GM19240 (cell line): ENCODE data around the gene TNS3.

Experiments
- DNase-seq: peaks from one replicate; pipeline ENCODE4 v3.0.0; 2011; ENCODE audit warnings: low spot score; ENCODE audit not compliant: insufficient read length

Gene TNS3

DNA sequence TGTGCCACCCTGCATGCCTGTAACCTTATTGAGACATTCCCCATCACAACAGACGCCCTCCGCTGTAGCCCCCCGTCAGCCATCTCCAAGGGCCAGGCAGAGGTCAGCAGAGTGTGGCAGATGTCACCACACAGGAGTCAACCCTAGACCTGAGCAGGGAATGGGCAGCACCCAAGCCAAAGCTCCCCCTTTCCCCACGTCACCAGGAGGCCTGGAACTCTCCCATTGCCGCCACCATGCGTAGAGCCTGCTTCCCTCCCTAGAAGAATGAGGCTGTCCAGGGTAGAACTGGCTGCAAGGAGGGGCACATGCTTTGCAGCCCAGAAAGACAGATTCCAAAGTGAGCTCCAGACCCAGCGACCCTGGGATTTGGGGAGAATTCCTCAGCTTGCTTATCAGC lies 342.9 kb downstream of the TNS3 start:
- DNase-seq = no peak

DNA sequence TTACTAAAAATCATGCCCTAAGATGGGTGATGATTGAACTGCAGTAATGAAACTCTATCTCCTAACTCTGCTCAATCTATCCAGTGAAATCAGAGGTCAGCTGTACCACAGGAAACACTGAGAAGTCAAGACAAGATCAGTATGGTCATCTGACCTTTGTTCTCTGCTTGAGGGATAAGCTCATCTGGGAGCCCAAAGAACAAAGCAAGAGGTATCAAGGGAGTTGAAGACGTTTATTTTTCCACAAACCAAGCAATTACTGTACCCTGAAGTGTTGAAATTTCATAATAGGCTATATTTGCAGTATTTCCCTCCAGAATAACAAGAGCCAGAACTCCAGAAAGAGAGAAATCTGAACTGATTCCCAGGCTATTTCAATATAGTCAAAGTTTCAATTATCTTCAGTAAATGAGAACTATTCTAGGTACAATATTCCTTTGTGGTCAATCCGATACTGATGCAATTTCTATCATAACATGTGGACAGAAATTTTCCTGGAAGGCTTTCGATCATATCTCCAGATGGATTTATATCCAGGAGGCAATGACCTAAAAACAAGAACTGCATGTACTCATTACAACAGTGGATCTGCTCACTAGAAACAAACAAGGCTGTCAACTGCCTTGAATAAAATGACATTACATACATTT lies 345.3 kb downstream of the TNS3 start:
- no peak for DNase-seq

DNA sequence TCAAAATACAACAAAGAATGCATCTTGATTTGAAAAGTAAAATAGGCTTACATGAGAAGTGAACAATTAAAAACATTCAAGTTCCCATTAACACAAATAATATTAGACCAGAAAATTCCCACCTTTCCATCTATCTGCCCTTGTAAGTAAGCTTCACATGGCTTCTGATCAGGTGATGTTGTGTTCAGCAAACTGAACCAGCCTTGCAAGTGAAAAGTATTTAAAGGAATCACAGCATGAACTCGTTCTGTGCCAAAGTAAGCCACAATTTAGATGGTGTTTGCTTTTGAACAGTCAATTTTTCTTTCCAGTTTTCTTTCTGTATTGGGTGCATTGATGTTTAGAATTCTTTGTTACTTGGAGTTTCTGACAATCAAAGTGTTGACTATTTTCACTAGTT lies 347.9 kb downstream of the TNS3 start:
- no peak for DNase-seq

- no peak for DNase-seq
Measured at GRCh38 chr7:47232751-47233412, 349.0 kb downstream of the TNS3 start.

GRCh38 chr7:47231627-47232026 lies 350.3 kb downstream of the TNS3 start:
- DNase-seq = no peak

DNA sequence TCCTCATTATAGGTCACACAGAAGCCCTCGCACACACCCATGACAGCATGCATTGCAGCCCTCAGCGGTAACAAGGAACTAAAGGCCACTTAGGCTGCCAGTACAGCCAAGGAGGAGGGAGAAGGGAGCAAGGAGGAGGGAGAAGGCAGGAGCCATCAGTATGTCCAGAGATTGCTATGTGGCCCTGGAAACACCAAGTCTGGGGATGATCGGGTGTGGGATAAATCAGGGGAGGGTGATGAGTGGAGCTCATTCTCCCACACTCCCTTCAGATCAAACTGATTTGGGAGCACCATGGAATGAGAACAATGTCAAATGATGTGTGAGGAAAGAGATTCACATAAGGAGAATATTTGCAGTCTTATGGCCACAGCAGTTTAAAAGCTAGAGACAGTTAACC lies 350.9 kb downstream of the TNS3 start:
- no peak for DNase-seq

DNA sequence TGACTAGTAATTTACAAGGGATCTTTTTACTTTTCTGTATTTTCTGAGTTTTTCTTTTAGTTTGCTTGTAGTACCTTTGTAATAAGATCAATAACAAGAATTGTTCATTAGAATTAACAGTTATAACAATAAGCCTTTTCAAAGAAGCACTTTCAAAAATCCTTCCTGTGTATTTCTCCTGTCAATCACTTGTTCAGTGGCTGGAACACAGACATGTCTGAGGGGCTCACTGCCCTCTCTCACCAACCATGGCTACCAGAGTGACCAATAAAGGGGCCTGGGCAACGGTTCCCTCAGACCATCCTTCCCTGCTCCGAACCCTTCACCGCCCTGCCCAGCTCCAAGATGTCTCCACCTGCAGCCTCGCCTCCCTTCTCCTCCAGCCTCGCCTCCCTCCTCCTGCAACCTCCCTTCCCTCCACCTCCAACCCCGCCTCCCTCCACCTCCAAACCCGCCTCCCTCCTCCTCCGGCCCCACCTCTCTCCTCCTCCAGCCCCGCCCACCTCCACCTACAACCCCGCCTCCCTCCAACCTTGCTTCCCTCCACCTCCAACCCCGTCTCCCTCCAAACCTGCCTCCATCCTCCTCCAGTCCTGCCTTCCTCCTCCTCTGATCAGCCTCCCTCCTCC lies 353.4 kb downstream of the TNS3 start:
- no peak for DNase-seq

- DNase-seq = no peak
Measured at GRCh38 chr7:47227762-47228177, 354.1 kb downstream of the TNS3 start.

- DNase-seq = no peak
Measured at GRCh38 chr7:47226696-47227095, 355.2 kb downstream of the TNS3 start.

- no peak for DNase-seq
Measured at GRCh38 chr7:47225387-47226131, 356.4 kb downstream of the TNS3 start.
